Activated B cell treated with CpG ODN at 0.5 μM for 24 hours (primary cell): ENCODE data around the gene APBA2. TPM values are rescaled to one million over a fixed set of nuclear protein-coding genes. Genes with fewer than 3 reads are reported as not detected.

ENCODE experiments used
- ATAC-seq: fragments of 200-7000 bp; cut with Tn5 transposase; one replicate; pipeline ENCODE4 v1.10.0; 2021; ENCODE audit warnings: low read depth, mild to moderate bottlenecking, moderate library complexity
- CTCF ChIA-PET: fragments of 350-600 bp; sonication (Branson Sonifier 250); formaldehyde crosslinking; loops from one replicate; lab custom pipeline; 2021; ENCODE audit warnings: antibody characterized with exemption; lab: Charles Lee
- POLR2A ChIA-PET: fragments of 350-600 bp; sonication (Branson Sonifier 250); formaldehyde crosslinking; loops from one replicate; lab custom pipeline; 2021; ENCODE audit warnings: antibody characterized with exemption; lab: Charles Lee
- DNase-seq: peaks from one replicate; pipeline ENCODE4 v3.0.0; 2022
- H3K27ac Mint-ChIP-seq: one replicate; pipeline ENCODE4 v1.8.0; 2020; ENCODE audit warnings: mixed read lengths
- H3K27me3 Mint-ChIP-seq: one replicate; pipeline ENCODE4 v1.8.0; 2021; ENCODE audit warnings: mixed read lengths
- H3K36me3 Mint-ChIP-seq: one replicate; pipeline ENCODE4 v1.8.0; 2021; ENCODE audit warnings: low read depth, mixed read lengths
- H3K4me1 Mint-ChIP-seq: one replicate; pipeline ENCODE4 v1.8.0; 2021; ENCODE audit warnings: mixed read lengths
- H3K4me3 Mint-ChIP-seq: one replicate; pipeline ENCODE4 v1.8.0; 2020; ENCODE audit warnings: mild to moderate bottlenecking, mixed read lengths
- H3K9me3 Mint-ChIP-seq: one replicate; pipeline ENCODE4 v1.8.0; 2020; ENCODE audit warnings: mixed read lengths
- CTCF ChIP-seq: fragments of 200-600 bp; IDR thresholded peaks from one replicate; pipeline ENCODE4 v1.8.0; 2022; ENCODE audit warnings: antibody characterized with exemption, mild to moderate bottlenecking
- intact Hi-C: fragments of 100-400 bp; cut with micrococcal nuclease; formaldehyde crosslinking; loops from one replicate; pipeline ENCODE4 v1.15.1; 2024
- total RNA-seq: library from RNA; stranded (reverse); gene quantifications from 2 replicates; pipeline ENCODE4 v1.2.3, GENCODE V29; 2022

The APBA2 gene
- total RNA-seq, 1 donor from 2014 or later: not detected

GRCh38 chr15:28933710-28934445 is 48.1 kb downstream of the APBA2 start:
- POLR2A ChIA-PET: no interaction called here
- no peak for TF ChIP-seq CTCF
- intact Hi-C loops: no loop called here
- CTCF ChIA-PET: no interaction called here
- no peaks in the 10 kb centered on the region for H3K27me3 Mint-ChIP-seq
- no peaks in the 10 kb centered on the region for H3K4me1 Mint-ChIP-seq
- peaks cover 2% of the 10 kb centered on the region for H3K9me3 Mint-ChIP-seq
- ATAC-seq: no peak
- H3K4me3 Mint-ChIP-seq: no peak overlapping the region
- DNase-seq: no peak
- H3K27ac Mint-ChIP-seq: no peak overlapping the region
- H3K36me3 Mint-ChIP-seq: no peaks in the 10 kb centered on the region

GRCh38 chr15:28934645-28935044 is 48.9 kb downstream of the APBA2 start:
- no peak for ATAC-seq
- no peaks in the 10 kb centered on the region for H3K36me3 Mint-ChIP-seq
- no peaks in the 10 kb centered on the region for H3K27me3 Mint-ChIP-seq
- no peak for DNase-seq
- no peaks in the 10 kb centered on the region for H3K4me1 Mint-ChIP-seq
- ChIA-PET CTCF (no interaction called here), POLR2A (no interaction called here)
- no peak overlapping the region for H3K27ac Mint-ChIP-seq
- no peak for TF ChIP-seq CTCF
- no peak overlapping the region for H3K4me3 Mint-ChIP-seq
- intact Hi-C loops: no loop called here
- peaks cover 2% of the 10 kb centered on the region for H3K9me3 Mint-ChIP-seq

- intact Hi-C loops: no loop called here
- POLR2A ChIA-PET: no interaction called here
- no peaks in the 10 kb centered on the region for H3K36me3 Mint-ChIP-seq
Observed at GRCh38 chr15:28935316-28935715, 49.5 kb downstream of the APBA2 start.

GRCh38 chr15:28936081-28936480 is 50.3 kb downstream of the APBA2 start:
- no peak for DNase-seq
- Mint-ChIP-seq H3K4me1 (no peaks in the 10 kb centered on the region), H3K4me3 (no peak overlapping the region), H3K36me3 (no peaks in the 10 kb centered on the region), H3K27me3 (no peaks in the 10 kb centered on the region), H3K9me3 (peaks cover 2% of the 10 kb centered on the region), H3K27ac (no peak overlapping the region)
- ChIA-PET POLR2A (no interaction called here), CTCF (no interaction called here)
- no peak for ATAC-seq
- no peak for TF ChIP-seq CTCF
- intact Hi-C loops: no loop called here

More at GRCh38 chr15:28935316-28935715, 49.5 kb downstream of the APBA2 start:
- no peak for TF ChIP-seq CTCF
- ATAC-seq (no peak), DNase-seq (no peak)
- no peaks in the 10 kb centered on the region for H3K4me1 Mint-ChIP-seq
- peaks cover 2% of the 10 kb centered on the region for H3K9me3 Mint-ChIP-seq
- no peak overlapping the region for H3K27ac Mint-ChIP-seq
- H3K27me3 Mint-ChIP-seq: no peaks in the 10 kb centered on the region
- H3K4me3 Mint-ChIP-seq: no peak overlapping the region
- CTCF ChIA-PET: no interaction called here

GRCh38 chr15:28936481-28936881 is 50.7 kb downstream of the APBA2 start:
- CTCF ChIA-PET: no interaction called here
- DNase-seq (no peak), ATAC-seq (no peak)
- no peak for TF ChIP-seq CTCF
- no peaks in the 10 kb centered on the region for H3K27me3 Mint-ChIP-seq
- no peak overlapping the region for H3K4me3 Mint-ChIP-seq
- H3K9me3 Mint-ChIP-seq: peaks cover 2% of the 10 kb centered on the region
- intact Hi-C loops: no loop called here
- no peaks in the 10 kb centered on the region for H3K4me1 Mint-ChIP-seq
- POLR2A ChIA-PET: no interaction called here
- no peaks in the 10 kb centered on the region for H3K36me3 Mint-ChIP-seq
- no peak overlapping the region for H3K27ac Mint-ChIP-seq
